Dedifferentiated amniotic fluid mesenchymal stem cell (primary cell): Measurements from ENCODE around the gene CLCNKB.
"Not testable (repeated sequence)": the region's sequence is repeated elsewhere in the genome, so short reads cannot be mapped to it uniquely, and the experiment has no call there.

ENCODE experiments used
- DNase-seq: peaks from one replicate; pipeline ENCODE4 v3.0.0-alpha.2; 2016; ENCODE audit errors: extremely low spot score

The CLCNKB gene

GRCh38 chr1:16043521-16043920 is at the start of gene CLCNKB:
Gene CLCNKB (plus strand): TSS chr1:16043782. CDS start chr1:16044493, 711 bp downstream.
- DNase-seq, result no peak

DNA sequence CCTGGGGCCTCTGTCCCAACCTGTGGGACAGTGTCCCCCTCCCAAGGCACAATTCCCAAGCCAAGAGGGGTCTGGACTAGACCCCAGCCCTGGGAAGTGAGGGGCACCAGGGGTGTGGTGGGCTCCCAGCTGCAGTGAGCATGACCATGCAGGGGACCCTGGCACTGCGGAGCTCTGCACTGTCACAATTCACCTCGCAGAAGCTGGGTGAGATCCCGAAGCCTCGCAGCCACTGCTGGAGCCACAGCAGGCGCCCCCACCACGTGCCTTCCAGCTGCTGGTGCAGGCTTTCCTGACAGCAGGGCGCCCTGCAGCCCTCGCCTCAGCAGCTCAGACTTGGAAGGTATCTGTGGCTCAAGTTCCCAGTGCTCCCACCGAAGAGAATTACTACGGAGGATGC is 49.5 kb upstream of the CLCNKB start:
- DNase-seq, result no peak

DNA sequence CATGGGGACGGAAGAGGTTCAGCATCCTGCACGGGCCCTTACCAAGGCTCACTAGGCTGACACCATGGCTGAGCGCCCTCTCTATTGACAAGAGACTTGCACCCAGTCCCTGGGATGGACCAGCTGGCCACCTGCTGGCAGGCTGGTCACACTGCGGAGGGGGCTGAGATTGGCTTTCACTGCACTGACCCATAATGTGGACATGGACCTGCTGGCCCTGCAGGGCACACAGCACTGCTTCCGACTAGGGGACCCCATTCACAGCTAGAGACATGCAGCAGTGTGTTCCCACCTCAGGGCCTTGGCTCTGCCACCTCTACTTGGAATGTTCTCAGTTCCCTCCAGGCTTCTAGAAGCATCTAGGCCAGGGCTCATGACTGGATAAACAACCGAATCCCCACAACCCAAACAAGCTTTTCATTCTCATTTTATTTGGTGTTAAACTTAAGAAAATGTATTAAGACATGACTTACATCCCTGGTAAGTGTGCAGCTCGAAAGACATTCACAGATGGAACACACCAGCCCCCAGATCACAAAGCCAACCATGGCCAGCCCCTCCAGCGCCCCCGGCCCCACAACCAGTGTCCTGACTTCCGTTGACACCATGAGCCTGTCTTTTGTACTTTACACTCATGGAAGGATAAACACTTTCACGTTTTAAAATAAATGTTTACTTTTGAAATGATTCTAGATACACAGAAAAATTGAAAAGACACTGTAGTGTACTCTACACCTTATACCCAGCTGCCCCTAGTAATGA is 48.8 kb upstream of the CLCNKB start:
- peak; percentile 59 for DNase-seq

DNA sequence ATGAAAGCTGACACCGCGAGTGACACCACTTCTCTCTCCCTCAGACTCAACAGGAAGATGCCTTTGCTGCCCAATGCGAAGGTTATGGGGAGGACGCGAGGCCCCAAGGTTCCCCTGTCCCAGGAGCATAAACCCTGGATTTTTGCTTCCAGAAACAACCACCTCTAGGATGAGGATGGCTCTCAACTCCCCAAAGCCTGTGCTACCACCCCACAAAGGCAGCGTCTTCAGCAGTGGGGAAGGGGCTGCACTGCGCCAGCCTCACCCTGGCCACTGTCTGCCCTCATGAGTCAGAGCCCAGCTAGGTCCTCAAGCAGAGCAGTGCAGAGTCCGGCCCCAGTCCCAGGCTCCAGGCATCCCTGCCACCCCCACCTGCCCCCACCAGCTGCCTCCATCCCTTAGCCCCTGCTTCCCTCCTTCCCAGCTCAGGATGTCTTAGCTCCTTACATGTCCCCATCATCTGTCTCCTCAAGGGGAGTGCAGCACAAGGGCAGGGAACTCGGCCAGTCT is 46.5 kb upstream of the CLCNKB start:
- DNase-seq, result no peak

GRCh38 chr1:15997637-15998280 is 45.8 kb upstream of the CLCNKB start:
- no peak for DNase-seq

DNA sequence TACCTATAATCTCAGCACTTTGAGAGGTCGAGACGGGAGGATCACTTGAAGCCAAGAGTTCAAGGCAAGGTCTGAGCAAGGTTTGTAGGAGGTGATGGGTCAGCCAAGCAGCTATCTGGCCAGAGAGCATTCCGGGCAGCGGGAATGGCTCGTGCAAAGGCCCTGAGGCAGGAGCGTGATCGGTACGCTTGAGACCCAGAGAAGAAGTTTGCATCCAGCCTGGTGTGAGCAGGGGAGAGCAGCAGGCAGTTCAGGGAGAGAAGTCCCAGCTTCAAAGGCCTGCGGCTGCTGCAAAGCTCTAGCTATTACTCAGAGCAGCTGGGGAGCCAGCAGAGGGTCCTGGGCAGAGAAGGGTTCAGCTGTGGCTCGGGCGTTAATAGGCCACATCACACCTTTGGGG is 44.7 kb upstream of the CLCNKB start:
- DNase-seq, result no peak

GRCh38 chr1:16001274-16001673 is 42.3 kb upstream of the CLCNKB start:
- not testable (repeated sequence) for DNase-seq

- no peak for DNase-seq
Observed at GRCh38 chr1:16005597-16005996, 38.0 kb upstream of the CLCNKB start.

DNA sequence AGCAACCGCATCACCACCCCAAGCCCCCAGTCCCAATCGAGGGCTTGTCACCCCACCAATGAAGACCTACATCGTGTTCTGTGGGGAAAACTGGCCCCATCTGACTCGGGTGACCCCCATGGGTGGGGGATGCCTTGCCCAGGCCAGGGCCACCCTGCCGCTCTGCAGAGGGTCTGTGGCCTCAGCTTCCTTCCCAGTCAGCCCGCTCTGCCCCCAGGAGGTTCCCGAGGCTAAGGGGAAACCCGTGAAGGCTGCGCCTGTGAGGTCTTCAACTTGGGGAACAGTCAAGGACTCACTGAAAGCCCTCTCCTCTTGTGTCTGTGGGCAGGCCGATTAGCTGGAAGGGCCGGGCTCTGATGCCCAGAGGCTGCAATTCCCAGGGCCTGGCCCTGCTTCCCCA is 37.6 kb upstream of the CLCNKB start:
- DNase-seq, result no peak

DNA sequence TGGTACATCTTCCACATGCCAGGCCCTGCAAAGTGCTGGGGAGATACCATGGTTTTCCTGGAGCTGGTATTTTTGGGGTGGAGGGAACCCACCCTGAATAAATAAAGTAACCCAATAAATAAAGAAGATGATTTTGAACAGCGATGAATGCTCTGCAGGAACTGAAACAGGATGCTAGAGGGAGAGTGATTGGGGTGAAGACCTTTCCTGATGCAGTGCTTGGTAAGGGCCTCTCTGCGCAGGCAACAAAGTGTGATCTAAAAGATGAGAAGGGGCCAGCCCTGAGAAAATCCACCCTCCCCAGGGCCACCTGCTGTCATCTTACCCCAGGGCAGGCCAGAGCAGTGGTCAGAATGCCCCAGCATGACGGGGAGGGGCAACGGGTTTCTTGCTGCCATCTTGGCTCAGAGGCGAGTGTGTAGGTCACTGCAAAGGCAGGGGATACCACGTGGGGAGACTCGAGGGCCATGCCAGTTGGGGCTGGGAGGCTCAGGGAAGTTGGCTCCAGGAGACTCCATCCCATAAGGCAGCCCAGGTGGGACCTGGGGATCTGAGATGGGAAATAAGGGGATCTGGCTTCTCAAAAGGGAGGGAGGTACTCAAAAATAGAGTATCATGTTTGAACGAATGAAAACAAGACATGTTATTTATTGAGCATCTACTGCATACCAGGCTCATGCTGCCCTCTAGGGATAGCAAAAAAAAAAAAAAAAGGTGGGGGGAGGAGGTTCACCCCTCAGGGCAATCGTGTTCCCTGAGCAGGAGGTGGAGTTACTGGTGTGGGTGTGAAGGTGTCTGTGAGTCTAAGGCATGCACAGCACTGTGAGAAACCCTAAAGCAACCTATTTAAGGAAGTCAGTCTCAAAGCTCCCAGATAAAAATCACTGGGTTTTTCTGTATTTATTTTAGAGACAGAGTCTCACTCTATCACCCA is 36.8 kb upstream of the CLCNKB start:
- DNase-seq, result no peak

DNA sequence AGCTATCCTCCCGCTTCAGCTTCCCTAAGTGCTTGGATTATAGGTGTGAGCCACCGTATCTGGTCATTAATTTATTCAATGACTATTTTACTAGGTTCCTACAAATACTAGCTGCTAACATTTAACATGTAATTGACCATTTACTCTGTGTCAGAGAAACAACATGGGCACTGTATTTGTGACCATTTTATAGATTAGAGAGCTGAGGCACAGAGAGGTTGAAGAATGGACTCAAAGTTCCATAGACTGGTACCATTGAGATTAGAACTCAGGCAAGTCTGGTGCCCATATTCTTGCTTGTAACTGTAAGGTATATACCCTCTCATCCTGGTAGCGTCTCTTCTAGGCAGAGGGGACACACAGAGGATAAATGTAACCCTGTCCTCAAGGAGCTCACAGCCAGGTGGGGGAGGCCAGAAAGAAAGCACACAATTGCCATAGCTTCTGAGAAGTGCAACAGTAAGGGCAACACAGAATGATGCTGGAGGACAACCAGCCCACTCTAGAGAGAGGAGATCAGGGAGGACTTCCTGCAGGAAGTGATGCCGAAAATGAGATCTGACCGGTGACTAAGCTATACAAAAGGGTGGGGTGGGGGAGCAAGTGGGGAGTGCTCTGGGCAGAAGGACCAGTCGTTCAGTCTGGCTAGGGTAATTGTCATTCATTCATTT is 35.8 kb upstream of the CLCNKB start:
- DNase-seq, result no peak

GRCh38 chr1:16009030-16009460 is 34.5 kb upstream of the CLCNKB start:
- DNase-seq, result peak; percentile 63

GRCh38 chr1:16009678-16010077 is 33.9 kb upstream of the CLCNKB start:
- DNase-seq, result no peak

DNA sequence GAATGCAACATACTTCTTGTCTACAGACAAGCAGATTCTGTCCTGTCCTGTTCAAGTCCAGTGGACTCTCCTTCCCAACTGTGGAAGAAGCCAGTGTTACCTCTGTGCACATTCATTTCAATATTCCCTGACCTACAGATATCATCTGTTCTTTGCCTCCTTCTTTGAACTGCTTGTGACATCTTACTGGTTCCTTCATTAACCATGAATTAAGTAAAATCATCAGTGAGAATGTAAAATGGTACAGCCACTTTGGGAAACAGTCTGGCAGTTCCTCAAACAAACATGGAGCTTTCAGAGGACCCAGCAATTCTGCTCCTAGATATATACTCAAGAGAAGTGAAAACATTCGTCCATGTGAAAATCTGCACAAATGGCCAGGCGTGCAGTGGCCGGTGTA is 32.7 kb upstream of the CLCNKB start:
- DNase-seq, result no peak

GRCh38 chr1:16011936-16012589 is 31.5 kb upstream of the CLCNKB start:
- no peak for DNase-seq

- DNase-seq, result no peak
Observed at GRCh38 chr1:16012590-16013219, 30.9 kb upstream of the CLCNKB start.

DNA sequence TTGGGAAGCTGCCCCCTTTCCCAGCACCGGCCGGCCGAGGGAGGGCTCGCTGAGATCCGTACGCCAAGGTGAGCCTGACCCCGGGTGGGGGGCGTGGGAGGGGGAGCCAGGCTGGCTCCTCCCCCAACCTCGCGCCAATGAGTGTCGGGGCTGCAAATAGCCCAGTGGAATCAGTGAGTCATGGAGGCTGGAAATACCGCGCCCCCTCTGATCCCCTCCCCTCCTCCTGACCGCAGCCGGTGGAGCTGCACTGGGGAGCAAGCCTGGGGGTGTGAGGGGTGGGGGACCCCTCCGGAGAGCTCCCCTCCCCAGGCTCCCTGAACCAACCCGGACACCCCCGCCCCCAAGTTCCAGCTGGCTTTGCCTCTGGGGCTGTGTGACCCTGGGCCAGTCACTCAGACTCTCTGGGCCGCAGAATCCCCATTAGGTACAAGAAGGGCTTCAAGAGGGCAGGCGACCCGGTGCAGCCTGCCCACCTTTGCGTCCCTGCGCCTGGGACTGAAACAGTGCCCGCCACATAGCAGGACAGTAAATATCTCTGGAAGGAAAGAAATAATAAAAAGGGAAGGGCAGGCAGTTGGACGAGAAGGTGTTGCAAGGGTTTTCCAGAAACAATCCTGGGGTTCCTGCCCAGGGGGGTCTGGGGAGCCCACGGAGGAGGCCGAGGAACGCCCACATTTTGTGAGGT is 30.2 kb upstream of the CLCNKB start:
- peak; percentile 30 for DNase-seq

DNA sequence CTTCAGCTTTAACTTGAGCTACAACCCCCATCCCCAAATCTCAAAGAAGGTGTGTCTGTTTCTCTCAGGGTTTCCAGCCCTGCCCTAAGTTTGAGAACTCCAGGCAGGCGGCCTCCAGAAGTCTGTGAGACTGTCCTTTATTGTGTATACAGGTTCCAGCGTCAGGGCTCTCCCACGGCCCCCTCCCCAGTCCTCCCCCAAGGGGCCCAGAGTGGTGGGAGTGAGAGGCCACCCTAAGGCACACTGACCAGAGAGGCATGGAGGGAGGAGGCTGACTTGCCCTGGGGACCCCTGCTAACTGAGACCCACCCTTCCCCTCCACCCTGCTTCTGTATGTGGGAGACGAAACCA is 29.7 kb upstream of the CLCNKB start:
- DNase-seq, result no peak

GRCh38 chr1:16014509-16015482 is 28.8 kb upstream of the CLCNKB start:
- no peak for DNase-seq
